Nephron (organoid): ENCODE results near the gene ZBED3.

Source experiments
- H3K27ac Mint-ChIP-seq, 3 experiments: 2 replicates each; pipeline ENCODE4 v1.8.0; 2020; ENCODE audit warnings: mixed read lengths in 3 of 3, mild to moderate bottlenecking in 2 of 3, moderate library complexity in 1 of 3
- H3K27me3 Mint-ChIP-seq: 2 replicates; pipeline ENCODE4 v1.8.0; 2021; ENCODE audit warnings: low read depth, mild to moderate bottlenecking, moderate library complexity, mixed read lengths
- H3K36me3 Mint-ChIP-seq: 2 replicates; pipeline ENCODE4 v1.8.0; 2020; ENCODE audit warnings: low read depth, mixed read lengths
- H3K4me1 Mint-ChIP-seq: 2 replicates; pipeline ENCODE4 v1.8.0; 2020; ENCODE audit warnings: mixed read lengths
- H3K4me3 Mint-ChIP-seq, 3 experiments: 2 replicates each; pipeline ENCODE4 v1.8.0; 2020; ENCODE audit warnings: mild to moderate bottlenecking in 3 of 3, mixed read lengths in 3 of 3, moderate library complexity in 2 of 3
- H3K9me3 Mint-ChIP-seq: 2 replicates; pipeline ENCODE4 v1.8.0; 2020; ENCODE audit warnings: mixed read lengths
- TF ChIP-seq, protein P1 (sequence below), 3 experiments: fragments of 200-600 bp; sonication (generic); IDR thresholded peaks; one replicate each; pipeline ENCODE4 v1.5.0; 2021; ENCODE audit warnings: antibody characterized with exemption in 3 of 3; ENCODE audit not compliant: unreplicated experiment in 3 of 3

ZBED3 gene

DNA sequence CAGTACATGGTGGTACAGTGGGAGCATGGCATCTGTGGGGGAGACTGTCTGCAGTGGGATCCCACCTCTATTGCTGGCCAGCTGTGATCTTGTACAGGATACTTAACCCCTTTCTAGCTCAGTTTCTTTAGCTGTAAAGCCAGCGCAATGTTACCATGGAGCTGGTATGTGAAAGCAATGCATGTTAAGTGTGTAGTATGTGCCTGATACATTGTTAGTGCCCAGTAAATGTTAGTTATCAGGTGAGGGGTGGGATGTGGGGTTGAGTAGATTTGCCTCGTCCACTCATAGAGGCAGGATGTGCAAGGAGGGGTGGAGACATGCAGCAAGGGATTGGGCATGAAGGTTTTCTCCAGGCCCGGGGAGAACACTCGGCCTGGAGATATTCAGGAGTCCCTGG is 12.3 kb downstream of the ZBED3 start:
- Mint-ChIP-seq H3K36me3 (peaks cover 29% of the 10 kb centered on the region), H3K27ac (peak overlapping the region in 1 of 3 experiments; percentile 82), H3K4me1 (peaks cover 8% of the 10 kb centered on the region), H3K27me3 (peaks cover 5% of the 10 kb centered on the region), H3K4me3 (peak overlapping the region; percentile 13 to 31 (median 15)), H3K9me3 (no peaks in the 10 kb centered on the region)
- TF ChIP-seq, protein P1, sequence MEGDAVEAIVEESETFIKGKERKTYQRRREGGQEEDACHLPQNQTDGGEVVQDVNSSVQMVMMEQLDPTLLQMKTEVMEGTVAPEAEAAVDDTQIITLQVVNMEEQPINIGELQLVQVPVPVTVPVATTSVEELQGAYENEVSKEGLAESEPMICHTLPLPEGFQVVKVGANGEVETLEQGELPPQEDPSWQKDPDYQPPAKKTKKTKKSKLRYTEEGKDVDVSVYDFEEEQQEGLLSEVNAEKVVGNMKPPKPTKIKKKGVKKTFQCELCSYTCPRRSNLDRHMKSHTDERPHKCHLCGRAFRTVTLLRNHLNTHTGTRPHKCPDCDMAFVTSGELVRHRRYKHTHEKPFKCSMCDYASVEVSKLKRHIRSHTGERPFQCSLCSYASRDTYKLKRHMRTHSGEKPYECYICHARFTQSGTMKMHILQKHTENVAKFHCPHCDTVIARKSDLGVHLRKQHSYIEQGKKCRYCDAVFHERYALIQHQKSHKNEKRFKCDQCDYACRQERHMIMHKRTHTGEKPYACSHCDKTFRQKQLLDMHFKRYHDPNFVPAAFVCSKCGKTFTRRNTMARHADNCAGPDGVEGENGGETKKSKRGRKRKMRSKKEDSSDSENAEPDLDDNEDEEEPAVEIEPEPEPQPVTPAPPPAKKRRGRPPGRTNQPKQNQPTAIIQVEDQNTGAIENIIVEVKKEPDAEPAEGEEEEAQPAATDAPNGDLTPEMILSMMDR (IDR thresholded peaks at IDR 0.05; ENCODE audit: unreplicated experiment in 3 of 3) = no peak

DNA sequence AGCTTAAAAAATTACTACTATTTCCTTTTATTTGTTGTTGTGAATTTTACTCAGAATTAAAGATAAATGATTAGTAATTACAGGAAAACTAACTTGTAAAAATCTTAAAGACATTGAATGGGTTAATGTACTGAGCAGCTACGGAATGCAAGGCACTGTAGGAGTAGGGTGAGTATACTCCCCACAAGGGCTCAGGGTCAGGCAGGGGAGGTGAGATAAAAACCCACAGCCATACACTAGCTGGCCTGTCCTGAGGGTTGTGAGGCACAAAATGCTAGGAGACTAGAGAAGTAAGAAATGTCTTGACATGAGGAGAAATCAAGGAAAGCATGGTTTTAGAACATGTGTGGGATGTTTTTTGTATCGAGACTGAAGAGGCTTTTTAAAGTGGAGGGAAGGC is 13.4 kb downstream of the ZBED3 start:
- Mint-ChIP-seq H3K27ac (peak overlapping the region in 1 of 3 experiments; percentile 82), H3K27me3 (peaks cover 5% of the 10 kb centered on the region), H3K36me3 (peaks cover 36% of the 10 kb centered on the region), H3K9me3 (no peaks in the 10 kb centered on the region), H3K4me3 (peak overlapping the region; percentile 3 to 31 (median 8)), H3K4me1 (peaks cover 8% of the 10 kb centered on the region)
- TF ChIP-seq, protein P1 (IDR thresholded peaks at IDR 0.05; ENCODE audit: unreplicated experiment in 3 of 3) = no peak

DNA sequence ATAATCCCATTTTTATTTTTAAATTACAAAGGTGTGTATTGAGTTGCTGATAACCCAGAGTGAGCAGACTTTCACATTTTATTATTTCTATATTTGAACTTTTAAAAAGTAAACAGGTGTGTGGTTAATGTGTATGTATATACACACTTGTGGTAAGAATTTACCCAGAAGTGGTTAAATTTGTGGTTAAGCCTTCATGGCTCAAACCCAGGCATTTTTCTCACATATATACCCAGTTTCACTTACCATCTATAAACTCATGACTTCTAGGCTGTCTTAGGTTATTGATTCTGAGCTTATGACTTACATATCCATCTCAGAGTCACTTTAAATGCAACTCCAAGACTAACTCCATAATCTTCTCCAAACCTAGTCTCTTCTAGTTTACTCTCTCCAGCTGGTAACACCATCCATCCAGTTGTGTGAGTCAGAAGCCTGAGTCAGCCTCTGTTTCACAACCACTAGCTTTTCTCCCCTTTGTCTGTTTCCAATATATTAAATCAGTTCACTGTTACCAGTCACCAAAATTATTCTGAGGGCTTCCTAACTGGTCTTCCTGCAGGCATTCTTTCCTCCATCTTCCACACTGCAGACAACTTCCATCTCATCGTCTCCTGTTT is 20.2 kb downstream of the ZBED3 start:
- Mint-ChIP-seq H3K27me3 (no peaks in the 10 kb centered on the region), H3K27ac (no peak overlapping the region), H3K36me3 (peaks cover 53% of the 10 kb centered on the region), H3K9me3 (no peaks in the 10 kb centered on the region), H3K4me3 (no peak overlapping the region), H3K4me1 (no peaks in the 10 kb centered on the region)
- TF ChIP-seq, protein P1 (IDR thresholded peaks at IDR 0.05; ENCODE audit: unreplicated experiment in 3 of 3) = no peak

DNA sequence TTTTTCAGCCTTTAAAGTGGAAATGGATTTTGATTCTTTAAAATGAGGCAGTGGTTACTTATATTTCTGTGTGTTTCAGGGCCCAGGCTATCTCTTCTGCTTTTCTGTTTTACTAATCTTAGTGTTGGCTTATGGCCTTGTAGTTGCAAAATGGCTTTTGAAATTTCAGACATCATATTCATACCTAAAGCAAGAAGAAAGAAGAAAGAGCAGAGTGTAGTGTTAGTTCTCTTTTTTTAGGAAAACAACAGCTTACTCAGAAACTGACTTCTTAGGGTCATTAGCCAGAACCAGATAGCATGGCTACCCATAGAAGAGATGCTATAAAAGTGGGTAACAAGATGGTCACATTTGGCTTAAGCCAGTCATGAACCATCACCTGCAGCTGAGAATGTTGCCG is 20.9 kb downstream of the ZBED3 start:
- Mint-ChIP-seq H3K27ac (no peak overlapping the region), H3K36me3 (peaks cover 60% of the 10 kb centered on the region), H3K4me3 (no peak overlapping the region), H3K27me3 (no peaks in the 10 kb centered on the region), H3K4me1 (no peaks in the 10 kb centered on the region), H3K9me3 (no peaks in the 10 kb centered on the region)
- TF ChIP-seq, protein P1 (IDR thresholded peaks at IDR 0.05; ENCODE audit: unreplicated experiment in 3 of 3) = no peak

DNA sequence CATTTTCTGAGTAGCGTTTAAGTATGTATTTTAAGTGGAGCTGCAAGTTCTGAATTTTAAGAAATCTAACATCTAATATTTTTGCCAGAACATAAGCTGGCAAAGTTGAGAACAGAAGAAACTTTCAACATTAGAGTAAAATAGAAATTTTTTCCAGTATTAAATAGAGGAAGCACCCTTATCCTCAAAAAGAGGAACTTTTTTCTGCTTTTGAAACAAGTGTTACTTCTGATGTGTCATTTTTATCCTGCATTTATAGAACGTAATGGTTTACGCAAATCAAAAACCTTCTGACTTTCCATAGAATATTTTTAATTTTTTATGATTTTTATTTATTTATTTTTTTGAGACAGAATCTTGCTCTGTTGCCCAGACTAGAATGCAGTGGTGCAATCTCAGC is 21.8 kb downstream of the ZBED3 start:
- TF ChIP-seq, protein P1 (IDR thresholded peaks at IDR 0.05; ENCODE audit: unreplicated experiment in 3 of 3) = no peak
- Mint-ChIP-seq H3K4me1 (no peaks in the 10 kb centered on the region), H3K4me3 (no peak overlapping the region), H3K9me3 (no peaks in the 10 kb centered on the region), H3K27ac (no peak overlapping the region), H3K27me3 (no peaks in the 10 kb centered on the region), H3K36me3 (peaks cover 66% of the 10 kb centered on the region)

DNA sequence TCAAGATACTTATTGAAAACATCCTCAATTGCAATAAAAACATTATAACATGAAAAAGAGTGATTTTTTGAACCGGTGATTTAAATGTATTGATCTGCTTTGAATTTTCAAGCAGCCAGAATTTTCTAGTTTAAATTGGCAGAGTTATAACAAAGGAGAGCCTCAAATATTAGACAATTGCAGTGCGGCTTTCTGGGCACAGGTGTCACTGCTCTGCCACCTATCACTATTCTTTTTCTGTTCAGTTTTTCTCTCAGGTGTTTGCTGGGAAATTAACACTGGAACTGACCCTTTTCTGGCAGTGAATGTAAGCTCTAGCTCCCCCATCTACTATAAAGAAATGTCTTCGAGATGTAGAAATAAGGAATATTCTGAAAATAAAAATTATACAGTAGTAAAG is 23.0 kb downstream of the ZBED3 start:
- Mint-ChIP-seq H3K9me3 (no peaks in the 10 kb centered on the region), H3K36me3 (peaks cover 68% of the 10 kb centered on the region), H3K4me3 (no peak overlapping the region), H3K27ac (no peak overlapping the region), H3K27me3 (no peaks in the 10 kb centered on the region), H3K4me1 (no peaks in the 10 kb centered on the region)
- TF ChIP-seq, protein P1 (IDR thresholded peaks at IDR 0.05; ENCODE audit: unreplicated experiment in 3 of 3) = no peak
